ENCODE measurements around the gene TMEM267. TPM values are rescaled to one million over a fixed set of nuclear protein-coding genes. Genes with fewer than 3 reads are reported as not detected.

The TMEM267 gene
- total and polyA plus RNA-seq, 2 of the 8 experiments (the other 6 are each of a cell fraction or from before 2014, with no cell fraction given) = 4.8 to 6.2 TPM

GRCh38 chr5:43410414-43410813 is 73.3 kb downstream of the TMEM267 start (continued):
- no peak for TF ChIP-seq HDAC2 (IDR thresholded peaks at IDR 0.05; ENCODE audit: borderline replicate concordance in 1 of 2, low read depth in 2 of 2, low read length in 2 of 2)
- TF ChIP-seq SRF (IDR thresholded peaks at IDR 0.05; ENCODE audit: low read depth, low read length) = no peak
- TF ChIP-seq SAP30 (IDR thresholded peaks at IDR 0.05; ENCODE audit: insufficient read depth, insufficient replicate concordance, low read length) = no peak

Measured in H1 (cell line).